Epithelial cell of proximal tubule (primary cell): ENCODE data around the gene DNMT1. TPM values are rescaled to one million over a fixed set of nuclear protein-coding genes. Genes with fewer than 3 reads are reported as not detected.

ENCODE experiments used
- DNase-seq: peaks from one replicate; pipeline ENCODE4 v3.0.0-alpha.2; 2011; ENCODE audit warnings: low read depth
- H3K4me3 ChIP-seq: 2 replicates; pipeline ENCODE4 v1.5.1; 2011; ENCODE audit warnings: low read depth, mild to moderate bottlenecking, low read length
- total RNA-seq: library from RNA; depleted of rRNA; stranded (reverse); fragments of >200 nt; gene quantifications from 2 replicates; pipeline ENCODE4 v1.2.3, GENCODE V29; 2015
- TF ChIP-seq, protein P1 (sequence below): conservative IDR thresholded peaks from 2 replicates; pipeline ENCODE4 v1.5.1; 2012; ENCODE audit warnings: low read depth, mild to moderate bottlenecking, low read length

DNMT1 gene
- total RNA-seq, 1 donor from 2014 or later = 154 TPM

- no peak for DNase-seq
- TF ChIP-seq, protein P1, sequence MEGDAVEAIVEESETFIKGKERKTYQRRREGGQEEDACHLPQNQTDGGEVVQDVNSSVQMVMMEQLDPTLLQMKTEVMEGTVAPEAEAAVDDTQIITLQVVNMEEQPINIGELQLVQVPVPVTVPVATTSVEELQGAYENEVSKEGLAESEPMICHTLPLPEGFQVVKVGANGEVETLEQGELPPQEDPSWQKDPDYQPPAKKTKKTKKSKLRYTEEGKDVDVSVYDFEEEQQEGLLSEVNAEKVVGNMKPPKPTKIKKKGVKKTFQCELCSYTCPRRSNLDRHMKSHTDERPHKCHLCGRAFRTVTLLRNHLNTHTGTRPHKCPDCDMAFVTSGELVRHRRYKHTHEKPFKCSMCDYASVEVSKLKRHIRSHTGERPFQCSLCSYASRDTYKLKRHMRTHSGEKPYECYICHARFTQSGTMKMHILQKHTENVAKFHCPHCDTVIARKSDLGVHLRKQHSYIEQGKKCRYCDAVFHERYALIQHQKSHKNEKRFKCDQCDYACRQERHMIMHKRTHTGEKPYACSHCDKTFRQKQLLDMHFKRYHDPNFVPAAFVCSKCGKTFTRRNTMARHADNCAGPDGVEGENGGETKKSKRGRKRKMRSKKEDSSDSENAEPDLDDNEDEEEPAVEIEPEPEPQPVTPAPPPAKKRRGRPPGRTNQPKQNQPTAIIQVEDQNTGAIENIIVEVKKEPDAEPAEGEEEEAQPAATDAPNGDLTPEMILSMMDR = no peak
- H3K4me3 ChIP-seq = no peak overlapping the region
These were observed 3.4 kb downstream of the DNMT1 start for GRCh38 chr19:10191347-10191746.

GRCh38 chr19:10190026-10190425 lies 4.7 kb downstream of the DNMT1 start:
- TF ChIP-seq, protein P1 = no peak
- no peak overlapping the region for H3K4me3 ChIP-seq
- DNase-seq = no peak

DNA sequence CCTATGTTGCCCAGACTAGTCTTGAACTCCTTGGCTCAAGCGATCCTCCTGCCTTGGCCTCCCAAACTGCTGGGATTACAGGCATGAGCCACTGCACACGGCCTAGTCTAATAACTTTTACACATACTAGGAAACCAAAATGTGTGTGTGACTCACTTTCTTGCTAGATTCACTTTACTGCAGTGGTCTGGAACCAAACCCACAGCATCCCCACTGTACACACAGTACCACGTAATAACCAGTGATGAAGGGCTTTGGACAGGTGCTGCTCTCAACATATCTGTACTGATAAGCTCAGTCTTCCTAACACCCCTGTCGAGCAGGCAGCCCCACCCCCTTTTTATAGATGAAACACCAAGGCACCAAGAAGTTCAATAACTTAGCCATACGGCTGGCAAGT lies 5.1 kb downstream of the DNMT1 start:
- no peak for DNase-seq
- TF ChIP-seq, protein P1 = no peak
- H3K4me3 ChIP-seq = no peak overlapping the region

DNA sequence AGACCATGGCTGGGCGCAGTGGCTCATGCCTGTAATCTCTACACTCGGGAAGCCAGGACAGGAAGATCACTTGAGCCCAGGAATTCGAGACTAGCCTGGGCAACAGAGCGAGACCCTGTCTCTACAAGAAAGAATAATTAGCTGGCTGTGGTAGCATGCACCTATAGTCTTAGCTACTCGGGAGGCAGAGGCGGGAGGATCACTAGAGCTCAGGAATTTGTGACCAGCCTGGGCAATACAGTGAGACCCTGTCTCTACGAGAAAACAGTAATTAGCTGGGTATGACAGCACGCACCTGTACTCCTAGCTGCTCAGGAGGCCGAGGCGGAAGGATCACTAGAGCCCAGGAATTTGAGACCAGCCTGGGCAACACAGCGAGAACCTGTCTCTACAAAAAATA lies 7.4 kb downstream of the DNMT1 start:
- no peak overlapping the region for H3K4me3 ChIP-seq
- TF ChIP-seq, protein P1 = no peak
- no peak for DNase-seq

DNA sequence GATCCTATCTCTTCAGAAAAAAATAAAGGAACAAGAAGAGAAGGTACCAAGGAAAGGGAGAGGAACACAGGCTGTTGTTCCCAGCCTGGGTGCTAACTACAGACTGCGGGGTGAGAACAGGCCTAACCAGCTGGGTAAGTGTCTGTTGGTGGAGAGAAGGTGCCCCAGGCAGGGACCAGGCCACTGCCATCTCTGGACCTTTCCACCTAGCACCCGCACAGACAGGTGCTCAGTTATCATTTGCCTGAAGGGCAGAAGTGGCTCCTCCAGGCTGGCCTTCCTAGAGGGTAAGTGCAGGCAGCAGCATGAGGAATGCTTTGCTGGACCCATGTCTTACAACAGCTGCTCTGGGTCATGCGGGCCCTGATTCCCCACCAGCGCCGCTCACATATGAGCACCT lies 10.1 kb downstream of the DNMT1 start:
- TF ChIP-seq, protein P1 = no peak
- no peak for DNase-seq
- H3K4me3 ChIP-seq = no peak overlapping the region

DNA sequence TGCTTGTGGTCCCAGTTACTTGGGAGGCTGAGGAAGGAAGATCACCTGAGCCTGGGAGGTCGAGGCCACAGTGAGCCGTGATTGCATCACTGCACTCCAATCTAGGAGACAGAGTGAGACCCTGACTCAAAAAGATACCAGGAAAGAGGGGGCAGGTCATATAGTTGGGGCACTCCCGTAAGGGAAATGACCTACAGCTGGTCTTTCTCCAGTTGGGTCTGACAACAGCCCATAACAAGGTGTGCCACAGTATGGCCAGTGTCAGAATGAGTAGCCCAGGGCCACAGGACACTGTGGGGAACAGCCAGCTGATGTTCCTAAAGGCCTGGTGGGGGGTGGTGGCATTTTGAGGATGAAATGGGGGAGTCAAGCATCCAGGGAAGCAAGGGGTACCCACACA lies 10.8 kb downstream of the DNMT1 start:
- DNase-seq = no peak
- no peak overlapping the region for H3K4me3 ChIP-seq
- TF ChIP-seq, protein P1 = no peak

DNA sequence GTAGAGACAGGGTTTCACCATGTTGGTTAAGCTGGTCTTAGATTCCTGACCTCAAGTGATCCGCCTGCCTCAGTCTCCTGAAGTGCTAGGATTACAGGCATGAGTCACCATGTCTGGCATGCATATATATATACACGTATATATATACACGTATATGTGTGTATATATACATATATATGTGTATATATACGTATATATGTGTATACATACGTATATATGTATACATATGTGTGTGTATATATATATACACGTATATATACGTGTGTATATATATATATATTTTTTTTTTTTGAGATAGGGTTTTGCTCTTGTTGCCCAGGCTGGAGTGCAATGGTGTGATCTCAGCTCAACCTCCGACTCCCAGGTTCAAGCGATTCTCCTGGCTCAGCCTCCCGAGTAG lies 11.9 kb downstream of the DNMT1 start:
- TF ChIP-seq, protein P1 = no peak
- no peak for DNase-seq
- H3K4me3 ChIP-seq = no peak overlapping the region
